HG02938 (cell line): Measurements from ENCODE around the gene WNT3.
"Not testable (repeated sequence)": the region's sequence is repeated elsewhere in the genome, so short reads cannot be mapped to it uniquely, and the experiment has no call there.

Experiments used
- ATAC-seq: cut with Tn5 transposase; IDR thresholded peaks from one replicate; pipeline ENCODE4 v1.9.1; 2021; ENCODE audit warnings: mild to moderate bottlenecking, moderate library complexity; ENCODE audit not compliant: unreplicated experiment

WNT3 gene, protein sequence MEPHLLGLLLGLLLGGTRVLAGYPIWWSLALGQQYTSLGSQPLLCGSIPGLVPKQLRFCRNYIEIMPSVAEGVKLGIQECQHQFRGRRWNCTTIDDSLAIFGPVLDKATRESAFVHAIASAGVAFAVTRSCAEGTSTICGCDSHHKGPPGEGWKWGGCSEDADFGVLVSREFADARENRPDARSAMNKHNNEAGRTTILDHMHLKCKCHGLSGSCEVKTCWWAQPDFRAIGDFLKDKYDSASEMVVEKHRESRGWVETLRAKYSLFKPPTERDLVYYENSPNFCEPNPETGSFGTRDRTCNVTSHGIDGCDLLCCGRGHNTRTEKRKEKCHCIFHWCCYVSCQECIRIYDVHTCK

DNA sequence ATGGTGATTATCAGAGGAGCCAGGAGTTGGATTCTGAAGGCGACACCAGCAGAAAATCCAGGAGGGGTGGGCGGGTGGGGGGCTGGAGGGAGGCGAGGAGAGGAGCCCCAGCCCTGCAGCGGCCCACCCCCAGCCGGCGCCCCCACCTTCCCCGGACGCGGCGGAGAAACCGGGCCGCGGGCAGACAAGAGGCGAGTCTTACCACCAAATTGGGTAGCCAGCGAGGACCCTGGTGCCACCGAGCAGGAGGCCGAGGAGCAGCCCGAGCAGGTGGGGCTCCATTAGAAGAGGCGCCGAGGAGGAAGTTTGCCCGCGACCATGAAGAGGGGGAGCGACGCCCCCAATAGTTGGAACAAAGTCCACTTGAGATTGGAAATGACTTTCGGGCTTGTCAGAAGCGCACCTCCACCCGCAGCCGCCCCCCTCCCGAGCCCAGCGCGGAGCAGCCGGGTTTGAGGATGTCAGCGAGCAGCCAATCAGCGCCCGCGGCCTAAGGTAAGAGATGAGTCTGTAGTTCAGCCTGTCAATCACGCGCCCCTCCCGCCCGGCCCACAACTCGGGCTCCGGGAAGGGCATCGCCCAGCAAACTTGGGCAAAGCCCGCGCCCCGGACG lies at the start of gene WNT3:
Gene WNT3 (minus strand): TSS at position 377 of the 613 bp plus-strand sequence. CDS start 95 bp downstream, at position 282.
- ATAC-seq: no peak

DNA sequence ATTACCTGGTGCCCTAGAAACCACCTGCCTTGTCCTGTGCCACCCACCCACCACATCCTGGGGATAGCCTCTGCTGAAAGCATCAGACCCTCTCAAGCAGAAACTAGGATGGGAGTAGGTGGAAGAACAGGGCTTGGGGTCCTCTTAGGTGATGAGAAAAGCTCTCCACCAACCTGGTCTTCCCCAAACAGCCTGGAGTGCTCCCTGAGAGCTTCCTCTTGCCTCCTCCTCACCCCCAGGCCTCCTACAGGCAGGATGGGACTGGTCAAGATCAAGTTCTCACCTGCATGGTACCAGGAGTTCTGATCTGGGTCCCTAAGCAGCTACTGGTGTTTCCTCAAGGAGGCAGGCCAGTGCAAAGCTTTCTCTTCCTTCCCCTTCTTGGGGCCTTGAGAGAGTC lies 48.3 kb upstream of the WNT3 start:
- ATAC-seq: no peak

DNA sequence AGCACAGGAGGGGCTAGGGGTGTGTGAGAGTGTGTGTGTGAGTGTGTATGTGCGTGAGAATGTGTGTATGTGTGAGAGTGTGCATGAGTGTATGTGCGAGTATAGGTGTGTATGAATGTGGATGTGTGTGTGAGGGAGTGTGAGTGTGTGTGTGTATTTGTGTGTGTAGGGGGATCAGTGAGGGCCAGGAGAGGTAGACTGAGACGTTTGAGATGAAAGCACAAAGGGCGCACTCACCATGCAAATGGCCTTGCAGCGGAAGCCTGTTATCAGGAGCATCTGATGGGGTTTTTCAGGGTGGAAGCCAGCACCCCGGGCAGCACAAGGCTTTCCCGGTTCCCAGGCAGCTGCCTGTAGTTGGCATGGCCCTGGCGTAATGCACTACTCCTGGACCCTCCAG lies 47.8 kb upstream of the WNT3 start:
- ATAC-seq: no peak

DNA sequence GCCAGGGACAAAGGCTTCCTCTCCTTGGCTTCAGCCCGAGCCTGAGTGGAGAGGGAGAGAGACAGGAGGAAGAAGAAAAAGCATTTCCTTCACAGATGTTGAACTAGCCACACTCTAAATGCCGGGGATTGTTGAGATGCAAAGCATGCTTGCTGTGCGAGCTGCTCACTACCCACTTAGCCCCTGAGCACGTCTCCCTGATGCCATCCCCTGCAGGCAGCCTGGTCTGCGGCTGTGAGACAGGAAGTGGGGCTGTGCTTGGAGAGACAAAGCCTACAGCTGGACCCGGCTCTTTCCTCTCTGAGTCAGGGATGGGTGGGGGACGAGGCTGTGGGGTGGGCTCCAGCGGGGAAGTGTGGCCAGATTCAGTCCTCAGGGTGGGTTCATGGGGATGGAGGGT lies 46.6 kb upstream of the WNT3 start:
- no peak for ATAC-seq

DNA sequence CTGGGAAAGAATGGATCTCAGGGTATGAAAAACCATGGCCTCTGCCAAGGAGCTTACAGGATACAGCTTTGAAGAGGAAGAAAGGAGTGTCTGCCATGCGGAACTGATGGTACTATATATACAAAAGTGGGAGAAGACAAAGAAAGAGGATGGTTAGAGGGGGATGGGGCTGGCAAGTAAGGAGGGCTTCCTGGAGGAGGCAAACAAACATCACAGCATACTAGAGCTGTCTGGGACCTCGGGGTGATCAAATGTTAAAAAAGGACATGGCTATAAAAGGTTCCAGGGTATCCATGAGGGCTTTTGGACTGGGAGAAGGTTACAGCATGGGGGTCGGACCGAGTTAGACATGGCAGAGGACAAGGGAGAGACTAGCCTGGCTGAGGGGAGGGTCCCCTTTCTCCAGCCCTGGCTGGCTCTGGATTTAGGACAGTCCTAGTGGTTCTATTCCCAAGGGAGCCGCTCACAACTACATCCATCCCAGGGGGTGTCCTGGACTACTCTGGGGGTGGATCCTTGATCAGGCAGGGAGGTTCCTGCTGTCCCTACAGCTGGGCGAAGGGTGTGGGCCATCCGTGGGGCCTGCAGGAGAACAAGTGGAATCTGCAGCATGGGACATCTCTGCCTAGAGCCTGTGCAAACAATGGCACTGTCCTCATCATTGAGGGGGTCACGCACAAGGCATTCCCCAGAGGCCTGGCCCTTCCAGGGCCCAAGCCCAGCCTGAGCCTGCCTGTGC lies 45.1 kb upstream of the WNT3 start:
- ATAC-seq: no peak

DNA sequence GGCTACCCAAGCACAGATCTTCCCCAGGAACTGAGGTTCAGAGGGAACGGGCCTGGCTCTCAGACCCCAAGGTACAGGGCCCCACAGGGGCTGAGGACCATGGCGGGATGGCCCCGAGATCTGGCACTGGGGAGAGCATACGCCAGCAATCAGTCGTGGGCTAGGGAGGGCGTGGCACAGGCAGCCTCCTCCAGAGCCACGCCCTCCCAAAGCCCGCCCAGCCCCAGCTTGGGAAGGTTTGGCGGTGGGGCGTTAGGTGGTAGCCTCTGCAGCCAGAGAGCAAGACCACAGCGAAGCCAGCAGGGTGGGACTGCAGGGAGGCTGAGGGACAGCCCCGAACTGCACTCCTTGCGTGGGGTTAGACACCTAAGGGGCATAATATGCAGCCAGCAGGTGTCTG lies 44.5 kb upstream of the WNT3 start:
- ATAC-seq: no peak

DNA sequence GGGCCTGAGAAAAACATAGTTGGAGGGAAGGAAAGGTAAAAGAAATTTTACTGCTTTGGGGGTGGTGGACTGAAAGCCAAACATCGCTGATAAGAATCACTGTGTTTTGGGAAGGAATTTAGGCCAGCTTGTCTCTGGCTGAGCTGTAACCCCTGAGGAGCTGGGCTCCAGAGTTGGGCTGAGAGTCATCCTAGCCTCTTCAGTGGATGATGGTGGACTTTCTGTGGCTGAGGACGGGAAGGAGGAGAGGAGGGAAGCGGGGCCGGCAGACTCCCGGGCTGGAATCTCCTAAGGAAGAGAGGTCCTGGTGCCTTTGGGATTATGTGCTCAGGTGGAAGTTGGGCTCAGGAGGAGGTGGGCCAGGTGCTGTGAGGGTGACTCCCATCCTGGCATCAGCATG lies 41.5 kb upstream of the WNT3 start:
- ATAC-seq: no peak

DNA sequence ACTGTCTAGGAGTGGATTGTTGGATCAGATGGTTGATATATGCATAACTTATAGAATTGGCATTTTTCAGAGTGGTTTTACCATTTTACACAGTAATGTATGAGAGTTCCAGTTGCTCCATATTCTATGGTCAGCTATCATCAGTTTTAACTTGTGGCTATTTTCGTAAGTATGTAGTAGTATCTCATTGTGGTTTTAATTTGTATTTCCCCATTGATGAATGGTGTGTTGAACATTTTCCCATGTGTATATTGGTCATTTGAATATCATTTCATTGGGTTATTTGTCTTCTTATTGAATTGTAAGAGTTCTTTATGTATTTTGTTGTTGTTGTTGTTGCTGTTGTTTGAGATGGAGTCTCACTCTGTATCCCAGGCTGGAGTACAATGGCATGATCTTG lies 39.1 kb upstream of the WNT3 start:
- no peak for ATAC-seq

DNA sequence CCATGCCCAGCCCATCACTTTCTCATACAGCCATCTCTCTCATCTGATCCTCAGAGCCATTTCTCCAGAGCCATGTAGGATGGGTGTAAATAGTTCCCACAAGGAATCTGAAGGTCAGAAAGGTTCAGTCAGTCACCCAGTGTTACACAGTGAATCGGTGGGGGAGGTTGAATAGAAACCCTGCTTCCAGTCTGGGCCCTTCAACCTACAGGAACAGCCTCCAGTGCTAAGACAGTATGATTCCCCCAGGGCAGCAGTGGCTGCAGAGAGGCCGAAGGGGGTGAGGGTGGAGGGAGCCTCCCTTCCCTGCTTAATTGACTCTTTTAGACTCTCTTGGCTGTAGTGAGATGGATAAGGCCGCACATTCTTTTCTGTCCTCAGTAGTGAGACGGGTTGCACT lies 36.5 kb upstream of the WNT3 start:
- ATAC-seq: no peak

DNA sequence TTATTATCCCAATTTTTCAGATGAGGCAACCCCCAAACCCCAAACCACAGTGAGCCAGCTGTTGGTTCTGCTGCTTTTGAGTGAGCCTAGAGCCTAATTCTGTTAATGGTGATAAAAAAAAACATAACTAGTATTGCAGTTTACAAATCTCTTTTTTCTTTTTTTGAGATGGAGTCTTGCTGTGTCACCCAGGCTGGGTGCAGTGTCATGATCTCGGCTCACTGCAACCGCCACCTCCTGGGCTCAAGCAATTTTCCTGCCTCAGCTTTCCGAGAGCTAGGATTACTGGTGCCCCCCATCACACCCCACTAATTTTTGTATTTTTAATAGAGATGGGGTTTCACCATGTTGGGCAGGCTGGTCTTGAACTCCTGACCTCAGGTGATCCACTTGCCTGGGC lies 36.0 kb upstream of the WNT3 start:
- ATAC-seq: no peak

DNA sequence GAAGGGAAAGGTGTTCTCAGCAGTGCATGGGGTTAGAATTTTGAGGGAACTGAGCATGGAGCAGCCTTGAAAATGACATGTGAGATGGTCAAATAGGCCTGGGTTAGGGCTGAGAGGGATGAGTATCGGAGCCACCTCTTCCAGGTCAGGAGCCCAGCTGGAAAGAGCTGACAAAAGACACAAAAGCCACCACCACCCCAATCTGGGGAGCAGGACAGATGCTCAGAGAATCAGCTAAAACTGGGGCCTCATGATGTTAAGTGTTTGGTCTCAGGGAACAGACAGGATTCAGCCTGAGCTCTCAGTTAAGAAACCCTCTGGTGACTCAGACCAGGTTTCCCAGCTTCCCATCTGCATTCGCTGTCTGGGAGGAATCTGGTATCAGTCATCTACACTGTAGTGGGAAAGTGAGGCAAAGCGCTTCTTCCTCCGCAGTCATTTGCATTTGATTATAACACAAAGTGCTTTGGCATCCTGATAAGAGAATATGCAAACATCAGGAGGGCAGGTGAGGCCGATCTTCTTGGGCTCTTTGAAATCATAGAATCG lies 35.5 kb upstream of the WNT3 start:
- no peak for ATAC-seq

DNA sequence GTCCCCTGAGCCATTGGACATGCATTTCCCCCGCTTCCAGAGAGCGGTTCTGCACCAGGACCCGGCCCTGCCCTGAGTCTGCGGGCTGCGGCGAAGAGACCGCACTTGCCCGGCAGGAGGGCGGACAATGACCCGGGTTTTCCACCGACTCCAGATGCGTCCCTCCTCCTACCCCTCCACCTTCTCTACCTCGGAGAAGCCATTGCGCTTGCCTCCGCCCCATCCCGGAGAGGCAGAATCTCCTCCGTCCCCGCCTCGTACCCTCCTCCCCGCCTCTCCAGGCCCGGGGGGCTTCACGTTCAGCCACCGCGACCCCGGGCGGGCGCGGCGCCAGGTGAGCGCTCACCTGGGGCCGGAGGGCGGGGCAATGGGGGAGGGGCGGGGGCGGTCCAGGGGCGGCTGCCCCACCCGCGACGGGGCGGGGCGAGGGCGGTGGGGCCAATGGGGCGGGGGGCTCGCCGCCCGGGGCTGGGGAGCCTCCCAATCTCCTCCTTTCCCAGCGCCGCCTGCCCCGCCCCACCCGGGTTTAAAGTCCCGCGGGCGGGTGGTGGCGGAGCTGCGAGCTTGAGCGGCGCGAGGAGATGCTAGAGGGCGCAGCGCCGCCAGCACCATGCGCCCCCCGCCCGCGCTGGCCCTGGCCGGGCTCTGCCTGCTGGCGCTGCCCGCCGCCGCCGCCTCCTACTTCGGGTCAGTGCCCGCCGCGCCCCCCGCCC lies 32.7 kb upstream of the WNT3 start, which contains the start of gene WNT9B:
Gene WNT9B (plus strand): TSS at position 555 of the 713 bp plus-strand sequence. CDS start 56 bp downstream, at position 611.
- no peak for ATAC-seq

DNA sequence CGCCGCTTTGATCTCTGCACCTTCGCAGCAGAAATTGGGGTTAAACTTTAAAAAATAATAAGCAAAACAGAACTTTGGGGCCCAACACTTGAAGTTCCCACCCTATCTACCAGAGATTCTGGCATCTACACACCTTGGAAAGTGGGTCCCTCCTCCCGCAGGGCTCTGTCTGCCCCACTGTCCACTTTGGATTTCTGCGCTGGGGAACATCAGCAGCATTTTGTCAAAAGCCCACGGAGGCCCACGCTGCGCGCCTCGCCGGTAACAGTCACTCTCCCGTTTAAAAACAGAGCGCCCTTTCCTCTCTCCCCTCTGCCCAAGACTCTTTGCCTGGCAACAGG lies 32.2 kb upstream of the WNT3 start:
- no peak for ATAC-seq

DNA sequence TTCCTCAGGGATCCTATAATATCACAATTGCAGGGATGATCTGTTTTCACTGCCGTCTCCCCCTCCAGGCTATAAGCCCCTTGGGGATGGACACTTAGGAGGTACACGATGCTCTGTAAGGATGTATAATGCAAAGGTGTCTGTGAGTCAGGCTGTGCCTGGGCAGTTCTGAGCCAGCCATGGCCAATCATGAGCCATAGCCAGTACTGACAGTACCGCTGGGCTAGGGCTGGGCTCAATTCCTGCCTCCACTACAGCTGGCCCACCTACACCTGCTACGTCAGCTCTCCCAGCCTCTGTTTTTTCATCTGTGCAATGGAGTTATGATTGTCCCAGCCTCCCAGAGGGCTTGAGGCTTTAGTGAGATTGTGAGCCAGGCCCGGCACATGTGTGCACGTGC lies 30.0 kb upstream of the WNT3 start:
- no peak for ATAC-seq

DNA sequence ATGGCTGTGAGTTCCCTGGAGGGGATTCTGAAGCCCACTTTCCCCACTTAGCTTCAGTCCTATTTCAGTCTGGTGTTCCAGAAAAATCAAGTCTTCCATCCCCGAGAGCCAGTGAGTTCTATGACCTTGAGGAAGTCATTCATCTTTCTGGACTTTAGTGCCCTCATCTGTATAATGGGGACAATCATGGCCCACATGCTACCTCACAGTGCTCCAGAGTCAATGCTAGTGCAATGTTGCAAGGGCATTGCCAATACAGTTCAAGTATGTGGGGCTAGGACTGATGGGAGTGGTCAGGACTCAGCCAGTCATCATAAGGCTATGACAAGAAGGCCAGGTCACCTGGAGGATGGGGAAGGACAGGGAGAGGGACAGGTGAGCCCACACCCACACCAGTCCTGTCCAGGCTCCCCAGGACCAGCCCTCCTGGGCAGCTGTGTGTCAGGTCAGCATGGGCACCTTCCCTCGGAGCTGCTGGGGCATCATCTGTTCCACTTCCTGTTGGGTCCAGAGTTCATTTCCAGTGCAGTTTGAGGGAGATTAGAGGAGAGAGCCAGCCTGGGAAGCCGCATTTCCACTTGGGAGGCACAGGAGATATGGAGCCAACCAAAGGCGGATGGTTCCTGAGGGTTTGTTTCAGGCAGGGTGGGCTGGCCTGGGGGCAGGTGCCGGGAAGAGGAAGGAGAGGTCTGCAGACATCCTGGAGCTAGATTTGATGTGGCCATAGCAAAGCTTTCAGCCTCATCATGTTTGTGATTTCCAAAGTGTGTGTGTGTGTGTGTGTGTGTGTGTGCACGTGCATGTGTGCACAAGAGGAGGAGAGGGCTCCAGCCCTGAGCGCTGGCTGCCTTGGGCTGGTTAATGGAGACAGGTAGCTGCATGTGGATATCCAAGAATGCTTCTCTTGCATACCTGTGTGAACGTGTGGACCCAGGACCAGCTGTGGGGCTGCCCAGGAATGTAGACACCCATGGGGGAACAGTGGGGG lies 29.0 kb upstream of the WNT3 start:
- ATAC-seq: no peak

DNA sequence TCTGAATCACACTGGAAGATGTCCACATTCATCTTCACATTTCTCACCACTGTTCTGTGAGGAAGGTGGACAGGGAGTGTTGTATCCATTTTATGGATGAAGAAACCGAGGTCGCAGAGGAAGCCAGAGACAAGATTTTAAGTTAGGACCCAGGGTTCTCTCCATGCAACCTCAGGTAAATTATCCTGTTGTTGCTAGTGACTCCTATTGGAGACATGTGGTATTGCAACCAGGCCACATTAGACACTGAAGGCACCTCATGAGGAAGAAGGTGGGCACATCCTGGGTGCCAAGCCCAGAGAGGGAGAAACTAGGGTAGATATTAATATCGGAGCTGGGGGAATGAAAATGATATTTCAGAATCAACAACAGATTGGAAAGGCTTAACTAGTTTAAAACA lies 24.3 kb upstream of the WNT3 start:
- no peak for ATAC-seq

DNA sequence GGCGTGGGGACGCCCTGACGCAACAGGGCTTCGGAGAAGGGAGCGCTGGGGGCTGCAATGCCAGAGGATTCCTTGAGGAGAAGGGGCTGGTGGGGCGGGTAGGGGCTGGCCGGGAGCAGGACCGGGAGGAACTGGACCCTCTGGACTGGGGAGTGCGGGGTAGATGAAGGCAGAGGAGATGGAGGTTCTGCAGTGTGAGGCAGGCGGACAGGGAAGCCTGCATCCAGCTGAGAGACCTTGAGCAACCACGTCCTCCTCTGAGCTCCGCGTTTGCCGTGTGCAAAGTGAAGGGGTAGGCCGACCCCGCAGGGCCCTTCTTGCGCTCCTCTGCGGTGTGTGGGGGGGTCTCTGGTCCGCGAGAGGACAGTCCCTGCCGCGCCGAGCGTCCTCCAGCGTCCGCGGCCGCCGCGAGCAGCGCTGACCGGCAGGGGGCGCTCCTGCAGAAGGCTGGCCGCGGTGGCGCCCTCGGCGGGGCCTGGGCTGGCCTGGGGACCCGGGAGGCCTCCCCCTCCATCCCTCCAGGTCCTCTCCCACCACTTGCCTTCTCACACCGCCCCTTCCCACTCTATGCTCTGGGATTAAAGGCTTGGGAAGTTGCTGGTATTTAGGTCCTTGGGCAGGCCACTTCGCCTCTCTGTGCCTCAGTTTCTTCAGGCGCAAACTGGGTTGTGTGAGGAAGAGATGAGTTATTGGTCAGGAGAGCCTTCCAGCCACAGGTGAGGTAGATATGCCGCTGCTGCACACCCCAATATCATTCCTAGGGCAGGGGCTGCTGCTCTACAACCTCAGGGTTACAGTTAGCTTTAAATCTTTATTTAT lies 23.3 kb upstream of the WNT3 start:
- no peak for ATAC-seq

DNA sequence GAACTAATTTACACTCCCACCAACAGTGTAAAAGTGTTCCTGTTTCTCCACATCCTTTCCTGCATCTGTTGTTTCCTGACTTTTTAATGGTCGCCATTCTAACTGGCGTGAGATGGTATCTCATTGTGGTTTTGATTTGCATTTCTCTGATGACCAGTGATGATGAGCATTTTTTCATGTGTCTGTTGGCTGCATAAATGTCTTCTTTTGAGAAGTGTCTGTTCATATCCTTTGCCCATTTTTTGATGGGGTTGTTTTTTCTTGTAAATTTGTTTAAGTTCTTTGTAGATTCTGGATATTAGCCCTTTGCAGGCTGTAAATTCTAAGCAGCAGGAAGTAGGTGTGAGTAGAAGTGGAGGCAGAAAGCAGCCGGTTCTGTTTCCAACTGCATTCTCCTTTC lies 22.1 kb upstream of the WNT3 start:
- ATAC-seq: not testable (repeated sequence)

DNA sequence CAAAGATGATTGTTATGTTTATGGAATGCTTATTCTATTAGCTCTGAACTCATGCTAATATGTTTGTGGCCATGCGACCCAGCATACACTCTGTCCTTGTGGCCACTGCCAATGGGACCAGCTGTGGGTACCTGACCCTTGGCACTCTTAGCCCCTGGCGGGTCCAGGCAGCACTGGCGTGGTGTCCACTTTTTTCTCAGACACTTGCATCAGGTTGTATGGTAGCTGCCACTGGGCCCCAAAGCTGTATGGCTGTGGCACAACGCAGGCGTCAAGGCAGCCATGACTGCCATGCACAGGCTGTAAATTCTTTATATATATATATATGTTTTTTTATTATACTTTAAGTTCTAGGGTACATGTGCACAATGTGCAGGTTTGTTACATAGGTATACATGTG lies 20.7 kb upstream of the WNT3 start:
- no peak for ATAC-seq
